Vagina (tissue), 2 donors: ENCODE results near the gene DBR1.
"Not testable (repeated sequence)": the region's sequence is repeated elsewhere in the genome, so short reads cannot be mapped to it uniquely, and the experiment has no call there.

Experiments used
- POLR2A ChIP-seq, 2 donors: fragments of 450-650 bp; IDR thresholded peaks; one replicate each; pipeline ENCODE4 v1.6.1; 2017; ENCODE audit warnings: antibody characterized with exemption in 2 of 2, mild to moderate bottlenecking in 2 of 2, moderate library complexity in 2 of 2
- TF ChIP-seq, protein P1 (sequence below), 3 experiments: fragments of 450-650 bp in 2 of 3; fragments of 200-600 bp in 1 of 3; sonication (generic) in 1 of 3; IDR thresholded peaks; one replicate each; pipeline ENCODE4 v1.5.1; 2017 to 2019; ENCODE audit warnings: antibody characterized with exemption in 3 of 3, mild to moderate bottlenecking in 2 of 3, moderate library complexity in 2 of 3

GRCh38 chr3:138142181-138142580, 32.5 kb downstream of the DBR1 start:
- TF ChIP-seq, protein P1, sequence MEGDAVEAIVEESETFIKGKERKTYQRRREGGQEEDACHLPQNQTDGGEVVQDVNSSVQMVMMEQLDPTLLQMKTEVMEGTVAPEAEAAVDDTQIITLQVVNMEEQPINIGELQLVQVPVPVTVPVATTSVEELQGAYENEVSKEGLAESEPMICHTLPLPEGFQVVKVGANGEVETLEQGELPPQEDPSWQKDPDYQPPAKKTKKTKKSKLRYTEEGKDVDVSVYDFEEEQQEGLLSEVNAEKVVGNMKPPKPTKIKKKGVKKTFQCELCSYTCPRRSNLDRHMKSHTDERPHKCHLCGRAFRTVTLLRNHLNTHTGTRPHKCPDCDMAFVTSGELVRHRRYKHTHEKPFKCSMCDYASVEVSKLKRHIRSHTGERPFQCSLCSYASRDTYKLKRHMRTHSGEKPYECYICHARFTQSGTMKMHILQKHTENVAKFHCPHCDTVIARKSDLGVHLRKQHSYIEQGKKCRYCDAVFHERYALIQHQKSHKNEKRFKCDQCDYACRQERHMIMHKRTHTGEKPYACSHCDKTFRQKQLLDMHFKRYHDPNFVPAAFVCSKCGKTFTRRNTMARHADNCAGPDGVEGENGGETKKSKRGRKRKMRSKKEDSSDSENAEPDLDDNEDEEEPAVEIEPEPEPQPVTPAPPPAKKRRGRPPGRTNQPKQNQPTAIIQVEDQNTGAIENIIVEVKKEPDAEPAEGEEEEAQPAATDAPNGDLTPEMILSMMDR (IDR thresholded peaks at IDR 0.05) = not testable (repeated sequence)
- not testable (repeated sequence) for TF ChIP-seq POLR2A (IDR thresholded peaks at IDR 0.05)
